ENCODE results near the gene GPR39. TPM values are rescaled to one million over a fixed set of nuclear protein-coding genes. Genes with fewer than 3 reads are reported as not detected.

The GPR39 gene
- total and polyA plus RNA-seq, 2 donors (not counting 3 experiments of a cell fraction or from before 2014, with no cell fraction given): 0.03 to 0.20 TPM

DNA sequence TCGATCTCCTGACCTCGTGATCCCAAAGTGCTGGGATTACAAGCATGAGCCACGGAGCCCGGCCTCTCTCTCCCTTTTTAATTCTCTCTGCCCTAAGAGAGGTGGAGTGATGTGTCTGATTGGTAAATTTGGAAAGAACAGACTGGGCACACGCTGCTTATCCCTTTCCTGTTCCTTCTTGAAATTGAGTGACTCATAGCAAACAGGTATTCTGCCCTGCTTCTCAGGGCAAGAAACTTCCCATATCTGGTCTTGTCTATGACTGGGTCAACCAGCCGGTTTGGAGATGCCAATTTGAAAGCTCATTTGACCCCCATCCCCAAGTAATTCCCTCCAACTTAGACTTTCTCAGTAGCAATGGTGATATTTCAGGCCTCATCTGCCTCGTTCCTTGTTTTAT lies 238.4 kb downstream of the GPR39 start:
- intact Hi-C loops (cut with micrococcal nuclease): loop anchor here (10.0 kb wide), 1 partner anchor 390 kb away; no protein-coding TSS in a partner anchor
- Histone ChIP-seq H3K79me2 (ENCODE audit: control insufficient read depth, insufficient read depth, low read length) (peaks cover 2% of the 10 kb centered on the region), H3K4me3 (replicated peaks in 1 of 3; ENCODE audit: insufficient read depth in 1 of 3, low read depth in 1 of 3, low read length in 3 of 3) (no peak overlapping the region), H3K9ac (replicated peaks; ENCODE audit: extremely low read depth, insufficient read depth, low read length) (no peak overlapping the region), H2AFZ (ENCODE audit: low read depth, low read length) (no peak overlapping the region), H3K27me3 (ENCODE audit: control insufficient read depth in 2 of 2, insufficient read depth in 2 of 2, low read length in 2 of 2) (no peaks in the 10 kb centered on the region), H3K9me1 (replicated peaks; ENCODE audit: control insufficient read depth, extremely low read depth, insufficient read depth, low read length) (peaks cover 2% of the 10 kb centered on the region), H3K36me3 (ENCODE audit: control insufficient read depth in 2 of 2, extremely low read depth in 1 of 2, insufficient read depth in 2 of 2, low read length in 2 of 2) (peaks cover 0 to 18% of the 10 kb centered on the region in 2 experiments), H4K20me1 (replicated peaks; ENCODE audit: control insufficient read depth, extremely low read depth, insufficient read depth, low read length) (peaks cover 7% of the 10 kb centered on the region), H3K27ac (ENCODE audit: insufficient read depth, low read depth, low read length) (no peak overlapping the region), H3K9me3 (replicated peaks; ENCODE audit: control insufficient read depth, insufficient read depth, low read length) (no peaks in the 10 kb centered on the region), H3K4me1 (ENCODE audit: control insufficient read depth, extremely low read depth, insufficient read depth, low read length) (peaks cover 2% of the 10 kb centered on the region), H3K4me2 (ENCODE audit: insufficient read depth, low read length) (no peak overlapping the region)
- FAIRE-seq: no peak
- CTCF ChIA-PET: no interaction called here
- dilution Hi-C loops (cut with MboI; ENCODE audit: extremely low pct_ligation_motif_present, low sequenced_read_pairs): no loop called here
- BruUV-seq (replicated peaks): no TSS peak
- TF ChIP-seq, protein P1, sequence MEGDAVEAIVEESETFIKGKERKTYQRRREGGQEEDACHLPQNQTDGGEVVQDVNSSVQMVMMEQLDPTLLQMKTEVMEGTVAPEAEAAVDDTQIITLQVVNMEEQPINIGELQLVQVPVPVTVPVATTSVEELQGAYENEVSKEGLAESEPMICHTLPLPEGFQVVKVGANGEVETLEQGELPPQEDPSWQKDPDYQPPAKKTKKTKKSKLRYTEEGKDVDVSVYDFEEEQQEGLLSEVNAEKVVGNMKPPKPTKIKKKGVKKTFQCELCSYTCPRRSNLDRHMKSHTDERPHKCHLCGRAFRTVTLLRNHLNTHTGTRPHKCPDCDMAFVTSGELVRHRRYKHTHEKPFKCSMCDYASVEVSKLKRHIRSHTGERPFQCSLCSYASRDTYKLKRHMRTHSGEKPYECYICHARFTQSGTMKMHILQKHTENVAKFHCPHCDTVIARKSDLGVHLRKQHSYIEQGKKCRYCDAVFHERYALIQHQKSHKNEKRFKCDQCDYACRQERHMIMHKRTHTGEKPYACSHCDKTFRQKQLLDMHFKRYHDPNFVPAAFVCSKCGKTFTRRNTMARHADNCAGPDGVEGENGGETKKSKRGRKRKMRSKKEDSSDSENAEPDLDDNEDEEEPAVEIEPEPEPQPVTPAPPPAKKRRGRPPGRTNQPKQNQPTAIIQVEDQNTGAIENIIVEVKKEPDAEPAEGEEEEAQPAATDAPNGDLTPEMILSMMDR (IDR thresholded peaks at IDR 0.05; ENCODE audit: extremely low read depth in 1 of 2, insufficient read depth in 1 of 2, low read depth in 1 of 2, low read length in 2 of 2): no peak
- TF ChIP-seq FOS (IDR thresholded peaks at IDR 0.05; ENCODE audit: borderline replicate concordance, insufficient read depth, low read length): no peak
- TF ChIP-seq JUN (IDR thresholded peaks at IDR 0.05; ENCODE audit: borderline replicate concordance, insufficient read depth, insufficient read length, low read depth): no peak
- TF ChIP-seq POLR2AphosphoS5 (IDR thresholded peaks at IDR 0.05; ENCODE audit: insufficient read depth, low read depth, low read length): no peak
- TF ChIP-seq, protein P2, sequence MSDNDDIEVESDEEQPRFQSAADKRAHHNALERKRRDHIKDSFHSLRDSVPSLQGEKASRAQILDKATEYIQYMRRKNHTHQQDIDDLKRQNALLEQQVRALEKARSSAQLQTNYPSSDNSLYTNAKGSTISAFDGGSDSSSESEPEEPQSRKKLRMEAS (IDR thresholded peaks at IDR 0.05; ENCODE audit: insufficient read depth, insufficient read length): no peak
- TF ChIP-seq POLR2A (IDR thresholded peaks at IDR 0.05; ENCODE audit: low read depth, low read length): no peak
- TF ChIP-seq MYC (IDR thresholded peaks at IDR 0.05; ENCODE audit: low read depth, low read length): no peak
- TF ChIP-seq EZH2 (IDR thresholded peaks at IDR 0.05; ENCODE audit: borderline replicate concordance, low read depth, low read length, severe bottlenecking): no peak
- TF ChIP-seq GATA2 (IDR thresholded peaks at IDR 0.05; ENCODE audit: insufficient read depth, insufficient read length, low read depth, low read length): no peak
- DNase-seq (ENCODE audit: low read depth, low spot score): no peak
- POLR2A ChIA-PET: no interaction called here
